Uterus (tissue), 2 donors: ENCODE data around the gene MMP21.

ENCODE experiments used
- POLR2A ChIP-seq, 2 donors: fragments of 450-650 bp; IDR thresholded peaks; one replicate each; pipeline ENCODE4 v1.6.1; 2016; ENCODE audit warnings: antibody characterized with exemption in 2 of 2, mild to moderate bottlenecking in 1 of 2, moderate library complexity in 1 of 2
- TF ChIP-seq, protein P1 (sequence below), 4 experiments: fragments of 200-600 bp in 2 of 4; fragments of 450-650 bp in 2 of 4; sonication (generic) in 2 of 4; IDR thresholded peaks; one replicate each; pipeline ENCODE4 v1.5.1; 2016 to 2019; ENCODE audit warnings: antibody characterized with exemption in 4 of 4, mild to moderate bottlenecking in 2 of 4, moderate library complexity in 1 of 4

DNA sequence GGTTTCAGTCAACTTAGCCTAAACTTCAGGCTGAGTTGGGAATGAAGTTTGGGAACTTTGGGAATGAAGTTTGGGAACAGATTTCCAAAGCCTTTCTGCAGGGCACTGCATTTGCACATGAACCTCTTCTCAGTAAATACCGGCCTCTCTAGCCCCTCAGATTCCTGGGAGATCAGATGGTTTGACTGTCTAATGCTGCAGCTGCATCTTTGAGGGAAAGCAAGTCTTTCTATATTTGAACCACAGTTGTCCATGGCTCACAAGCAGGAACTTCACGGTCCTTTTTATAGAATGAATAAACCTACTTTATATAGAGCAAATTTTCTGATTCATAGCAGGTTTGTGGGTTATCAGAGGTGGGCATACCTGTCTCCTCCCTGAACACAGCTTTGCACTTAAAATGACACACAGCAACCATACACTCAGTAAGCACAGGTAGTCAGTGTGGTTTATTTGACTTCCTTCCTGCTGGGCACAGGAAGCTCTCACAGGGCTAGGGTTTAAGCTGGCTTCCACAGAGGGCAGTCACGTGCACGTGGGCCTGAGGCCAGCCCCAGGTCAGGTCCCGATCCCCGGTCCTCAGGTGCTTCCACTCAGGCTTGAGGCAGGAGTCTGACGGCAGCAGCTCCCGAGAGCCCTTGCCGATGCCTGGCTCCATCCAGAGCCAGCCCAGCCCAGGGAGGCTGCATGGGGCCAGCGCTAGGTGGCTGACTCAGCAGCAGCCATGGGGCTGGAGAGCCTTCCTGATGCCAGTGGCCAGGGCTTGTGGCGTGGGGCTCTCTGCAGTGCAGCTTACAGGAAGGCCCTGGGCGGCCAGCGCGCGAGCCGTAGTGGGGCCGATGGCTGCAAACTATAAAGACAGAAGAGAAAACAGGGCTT is 12.8 kb upstream of the MMP21 start:
- TF ChIP-seq POLR2A (IDR thresholded peaks at IDR 0.05), result no peak
- TF ChIP-seq, protein P1, sequence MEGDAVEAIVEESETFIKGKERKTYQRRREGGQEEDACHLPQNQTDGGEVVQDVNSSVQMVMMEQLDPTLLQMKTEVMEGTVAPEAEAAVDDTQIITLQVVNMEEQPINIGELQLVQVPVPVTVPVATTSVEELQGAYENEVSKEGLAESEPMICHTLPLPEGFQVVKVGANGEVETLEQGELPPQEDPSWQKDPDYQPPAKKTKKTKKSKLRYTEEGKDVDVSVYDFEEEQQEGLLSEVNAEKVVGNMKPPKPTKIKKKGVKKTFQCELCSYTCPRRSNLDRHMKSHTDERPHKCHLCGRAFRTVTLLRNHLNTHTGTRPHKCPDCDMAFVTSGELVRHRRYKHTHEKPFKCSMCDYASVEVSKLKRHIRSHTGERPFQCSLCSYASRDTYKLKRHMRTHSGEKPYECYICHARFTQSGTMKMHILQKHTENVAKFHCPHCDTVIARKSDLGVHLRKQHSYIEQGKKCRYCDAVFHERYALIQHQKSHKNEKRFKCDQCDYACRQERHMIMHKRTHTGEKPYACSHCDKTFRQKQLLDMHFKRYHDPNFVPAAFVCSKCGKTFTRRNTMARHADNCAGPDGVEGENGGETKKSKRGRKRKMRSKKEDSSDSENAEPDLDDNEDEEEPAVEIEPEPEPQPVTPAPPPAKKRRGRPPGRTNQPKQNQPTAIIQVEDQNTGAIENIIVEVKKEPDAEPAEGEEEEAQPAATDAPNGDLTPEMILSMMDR (IDR thresholded peaks at IDR 0.05), result no peak
